HepG2 (cell line): ENCODE data around the gene IFT22. TPM values are rescaled to one million over a fixed set of nuclear protein-coding genes. Genes with fewer than 3 reads are reported as not detected.
A peak's percentile ranks its signal among the peaks of the same experiment; 100 is the strongest.

Experiments used
- BCL6 ChIP-seq: IDR thresholded peaks from 2 replicates; pipeline ENCODE4 v1.6.1; 2016; ENCODE audit warnings: missing genetic modification reagents, missing compliant biosample characterization
- DMAP1 ChIP-seq: IDR thresholded peaks from 2 replicates; pipeline ENCODE4 v1.6.1; 2016
- GZF1 ChIP-seq: sonication (generic); formaldehyde crosslinking; IDR thresholded peaks from 2 replicates; pipeline ENCODE4 v1.5.1; 2020; ENCODE audit warnings: mild to moderate bottlenecking, missing genetic modification reagents
- HES4 ChIP-seq: sonication (generic); formaldehyde crosslinking; IDR thresholded peaks from 2 replicates; pipeline ENCODE4 v1.9.0; 2021; ENCODE audit warnings: mild to moderate bottlenecking, missing genetic modification reagents, borderline replicate concordance
- KAT7 ChIP-seq: IDR thresholded peaks from 2 replicates; pipeline ENCODE4 v1.6.1; 2018; ENCODE audit warnings: borderline replicate concordance, missing compliant biosample characterization
- KLF6 ChIP-seq: IDR thresholded peaks from 2 replicates; pipeline ENCODE4 v1.8.0; 2016; ENCODE audit warnings: missing biosample characterization, missing genetic modification reagents
- PHF5A ChIP-seq: IDR thresholded peaks from one replicate; pipeline ENCODE4 v1.6.1; 2018; ENCODE audit warnings: low read depth, missing genetic modification reagents; ENCODE audit not compliant: unreplicated experiment
- PLRG1 ChIP-seq: fragments of 450-650 bp; conservative IDR thresholded peaks from 2 replicates; pipeline ENCODE4 v1.6.1; 2016
- TSC22D2 ChIP-seq: sonication (generic); formaldehyde crosslinking; IDR thresholded peaks from 2 replicates; pipeline ENCODE4 v1.5.1; 2020; ENCODE audit warnings: missing genetic modification reagents, mild to moderate bottlenecking, borderline replicate concordance
- USF2 ChIP-seq, 2 experiments: sonication (generic) in 1 of 2; formaldehyde crosslinking in 1 of 2; IDR thresholded peaks; 2 replicates each; pipeline versions ENCODE4 v1.5.1 to v1.6.1; 2011 to 2020; ENCODE audit warnings: borderline replicate concordance in 1 of 2, low read depth in 1 of 2, low read length in 1 of 2, mild to moderate bottlenecking in 1 of 2, missing genetic modification reagents in 1 of 2, moderate library complexity in 1 of 2
- YEATS4 ChIP-seq: sonication (generic); formaldehyde crosslinking; IDR thresholded peaks from 2 replicates; pipeline ENCODE4 v1.4.0; 2020; ENCODE audit warnings: missing genetic modification reagents, borderline replicate concordance
- ZBTB21 ChIP-seq: sonication (generic); formaldehyde crosslinking; IDR thresholded peaks from 2 replicates; pipeline ENCODE4 v1.4.0; 2020; ENCODE audit warnings: missing genetic modification reagents
- ZNF12 ChIP-seq: sonication (generic); formaldehyde crosslinking; IDR thresholded peaks from 2 replicates; pipeline ENCODE4 v1.5.0; 2020; ENCODE audit warnings: missing genetic modification reagents
- ZNF326 ChIP-seq: sonication (generic); formaldehyde crosslinking; IDR thresholded peaks from 2 replicates; pipeline ENCODE4 v1.4.0; 2020; ENCODE audit warnings: missing genetic modification reagents, borderline replicate concordance
- ZNF431 ChIP-seq: sonication (generic); formaldehyde crosslinking; IDR thresholded peaks from 2 replicates; pipeline ENCODE4 v1.9.0; 2022; ENCODE audit warnings: missing genetic modification reagents, low read depth, mild to moderate bottlenecking, borderline replicate concordance
- ZNF501 ChIP-seq: sonication (generic); formaldehyde crosslinking; IDR thresholded peaks from 2 replicates; pipeline ENCODE4 v1.5.1; 2020; ENCODE audit warnings: mild to moderate bottlenecking, moderate library complexity, missing genetic modification reagents
- ZNF562 ChIP-seq: sonication (generic); formaldehyde crosslinking; IDR thresholded peaks from 2 replicates; pipeline ENCODE4 v1.8.0; 2022; ENCODE audit warnings: missing genetic modification reagents, borderline replicate concordance
- ZNF609 ChIP-seq: sonication (generic); formaldehyde crosslinking; IDR thresholded peaks from 2 replicates; pipeline ENCODE4 v1.4.0; 2020; ENCODE audit warnings: mild to moderate bottlenecking, missing genetic modification reagents, borderline replicate concordance
- ZNF614 ChIP-seq: IDR thresholded peaks from 2 replicates; pipeline ENCODE4 v1.6.1; 2018; ENCODE audit warnings: missing biosample characterization, missing genetic modification reagents, inconsistent platforms, borderline replicate concordance
- ZNF850 ChIP-seq: sonication (generic); formaldehyde crosslinking; conservative IDR thresholded peaks from 2 replicates; pipeline ENCODE4 v1.9.0; 2021; ENCODE audit warnings: mild to moderate bottlenecking, missing genetic modification reagents
- polyA plus RNA-seq, 8 experiments: library from polyadenylated mRNA; depleted of rRNA in 3 of 8; stranded (reverse) in 7 of 8; unstranded in 1 of 8; fragments of >200 nt; fragmentation: Illumina TruSeq in 4 of 8; extraction: Trizol in 4 of 8; gene quantifications; 2 replicates each; pipeline versions ENCODE4 v1.2.1 to v1.2.3, GENCODE V29; 2011 to 2016; ENCODE audit warnings: low read depth in 4 of 8, missing spikeins in 1 of 8, mixed read lengths in 1 of 8; ENCODE audit not compliant: insufficient read depth in 1 of 8
- total RNA-seq, 5 experiments: library from RNA; depleted of rRNA; stranded (reverse); fragments of >200 nt; fragmentation: Illumina TruSeq; extraction: Trizol; gene quantifications; 2 replicates each; pipeline ENCODE4 v1.2.3, GENCODE V29; 2016; ENCODE audit warnings: low read depth in 1 of 5
- TF ChIP-seq, protein P1 (sequence below): sonication (generic); formaldehyde crosslinking; IDR thresholded peaks from 2 replicates; pipeline ENCODE4 v1.4.0; 2020; ENCODE audit warnings: missing genetic modification reagents

IFT22 gene
- total and polyA plus RNA-seq, 2 of the 13 experiments (the other 11 are each of a cell fraction or from before 2014, with no cell fraction given): 8.9 to 14.5 TPM

- TF ChIP-seq ZNF326 (CRISPR knock-in tag): no peak
- TF ChIP-seq ZNF562: no peak
- TF ChIP-seq ZBTB21 (CRISPR knock-in tag): no peak
- TF ChIP-seq USF2 (IDR thresholded peaks at IDR 0.05; ENCODE audit: low read depth, low read length): no peak
- no peak for TF ChIP-seq USF2 (CRISPR knock-in tag; IDR thresholded peaks at IDR 0.05; ENCODE audit: borderline replicate concordance)
- TF ChIP-seq ZNF431 (CRISPR knock-in tag): no peak
- TF ChIP-seq GZF1 (CRISPR knock-in tag): no peak
- no peak for TF ChIP-seq KAT7
- TF ChIP-seq TSC22D2 (CRISPR knock-in tag): no peak; the same call in 1 of the 2 replicates
- no peak for TF ChIP-seq KLF6 (CRISPR knock-in tag)
- peak; percentile 56; the same call in 1 of the 2 replicates for TF ChIP-seq DMAP1 (CRISPR knock-in tag)
- TF ChIP-seq BCL6 (CRISPR knock-in tag): no peak
- 0 out of 2 replicates have a peak, but pooled peaks have one; percentile 31 for TF ChIP-seq HES4 (CRISPR knock-in tag)
- TF ChIP-seq, protein P1, sequence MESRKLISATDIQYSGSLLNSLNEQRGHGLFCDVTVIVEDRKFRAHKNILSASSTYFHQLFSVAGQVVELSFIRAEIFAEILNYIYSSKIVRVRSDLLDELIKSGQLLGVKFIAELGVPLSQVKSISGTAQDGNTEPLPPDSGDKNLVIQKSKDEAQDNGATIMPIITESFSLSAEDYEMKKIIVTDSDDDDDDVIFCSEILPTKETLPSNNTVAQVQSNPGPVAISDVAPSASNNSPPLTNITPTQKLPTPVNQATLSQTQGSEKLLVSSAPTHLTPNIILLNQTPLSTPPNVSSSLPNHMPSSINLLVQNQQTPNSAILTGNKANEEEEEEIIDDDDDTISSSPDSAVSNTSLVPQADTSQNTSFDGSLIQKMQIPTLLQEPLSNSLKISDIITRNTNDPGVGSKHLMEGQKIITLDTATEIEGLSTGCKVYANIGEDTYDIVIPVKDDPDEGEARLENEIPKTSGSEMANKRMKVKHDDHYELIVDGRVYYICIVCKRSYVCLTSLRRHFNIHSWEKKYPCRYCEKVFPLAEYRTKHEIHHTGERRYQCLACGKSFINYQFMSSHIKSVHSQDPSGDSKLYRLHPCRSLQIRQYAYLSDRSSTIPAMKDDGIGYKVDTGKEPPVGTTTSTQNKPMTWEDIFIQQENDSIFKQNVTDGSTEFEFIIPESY (CRISPR knock-in tag): no peak
- no peak for TF ChIP-seq ZNF609 (CRISPR knock-in tag)
- TF ChIP-seq ZNF614 (CRISPR knock-in tag): no peak
- peak; percentile 37; the same call in 1 of the 2 replicates for TF ChIP-seq YEATS4 (CRISPR knock-in tag)
- no peak for TF ChIP-seq ZNF850 (CRISPR knock-in tag)
- no peak for TF ChIP-seq PHF5A (CRISPR knock-in tag)
- TF ChIP-seq ZNF501 (CRISPR knock-in tag): peak; percentile 90
- no peak for TF ChIP-seq ZNF12 (CRISPR knock-in tag)
- TF ChIP-seq PLRG1: no peak
These were observed at the start of gene IFT22 (continued) for GRCh38 chr7:101321491-101322401.
